Endothelial cell (in vitro differentiated cells): ENCODE results near the gene LSAMP. TPM values are rescaled to one million over a fixed set of nuclear protein-coding genes. Genes with fewer than 3 reads are reported as not detected.

ENCODE experiments used
- DNase-seq: peaks from one replicate; pipeline ENCODE4 v3.0.0; 2021; ENCODE audit warnings: low spot score
- H3K27ac Mint-ChIP-seq: one replicate; pipeline ENCODE4 v1.8.0; 2021; ENCODE audit warnings: mixed read lengths, inconsistent platforms; ENCODE audit not compliant: unreplicated experiment
- H3K27me3 Mint-ChIP-seq: one replicate; pipeline ENCODE4 v1.8.0; 2021; ENCODE audit warnings: mild to moderate bottlenecking, moderate library complexity, mixed read lengths, inconsistent platforms; ENCODE audit not compliant: unreplicated experiment
- H3K36me3 Mint-ChIP-seq: one replicate; pipeline ENCODE4 v1.8.0; 2021; ENCODE audit warnings: mild to moderate bottlenecking, low read depth, mixed read lengths, inconsistent platforms; ENCODE audit not compliant: unreplicated experiment
- H3K4me1 Mint-ChIP-seq: one replicate; pipeline ENCODE4 v1.8.0; 2021; ENCODE audit warnings: mild to moderate bottlenecking, mixed read lengths, inconsistent platforms; ENCODE audit not compliant: unreplicated experiment
- H3K4me3 Mint-ChIP-seq: one replicate; pipeline ENCODE4 v1.8.0; 2021; ENCODE audit warnings: mild to moderate bottlenecking, mixed read lengths, inconsistent platforms; ENCODE audit not compliant: unreplicated experiment
- H3K9me3 Mint-ChIP-seq: one replicate; pipeline ENCODE4 v1.8.0; 2021; ENCODE audit warnings: mixed read lengths, inconsistent platforms; ENCODE audit not compliant: unreplicated experiment
- CTCF ChIP-seq: fragments of 200-600 bp; sonication (generic); IDR thresholded peaks from one replicate; pipeline ENCODE4 v1.5.0; 2021; ENCODE audit warnings: antibody characterized with exemption; ENCODE audit not compliant: unreplicated experiment
- total RNA-seq: library from RNA; stranded (reverse); fragmentation: NEBNext Ultra II Directional; extraction: Animal tissue kit (Norgen Biotek cat#: 25700); gene quantifications from one replicate; pipeline ENCODE4 v1.2.1, GENCODE V29; 2021; ENCODE audit not compliant: unreplicated experiment

LSAMP gene
- total RNA-seq, 1 donor from 2014 or later, result 6.1 TPM

- Mint-ChIP-seq H3K4me1 (no peaks in the 10 kb centered on the region), H3K36me3 (no peaks in the 10 kb centered on the region), H3K9me3 (no peaks in the 10 kb centered on the region), H3K4me3 (no peak overlapping the region), H3K27me3 (no peaks in the 10 kb centered on the region), H3K27ac (no peak overlapping the region)
- DNase-seq, result no peak
- TF ChIP-seq CTCF, result no peak
Observed at GRCh38 chr3:116306149-116306548, 139.1 kb downstream of the LSAMP start.

- Mint-ChIP-seq H3K4me3 (no peak overlapping the region), H3K4me1 (no peaks in the 10 kb centered on the region), H3K27me3 (no peaks in the 10 kb centered on the region), H3K9me3 (no peaks in the 10 kb centered on the region), H3K27ac (no peak overlapping the region), H3K36me3 (no peaks in the 10 kb centered on the region)
- no peak for DNase-seq
- TF ChIP-seq CTCF, result no peak
Observed at GRCh38 chr3:116302087-116302747, 143.1 kb downstream of the LSAMP start.

GRCh38 chr3:116301422-116301821 lies 143.9 kb downstream of the LSAMP start:
- Mint-ChIP-seq H3K9me3 (no peaks in the 10 kb centered on the region), H3K4me3 (no peak overlapping the region), H3K36me3 (no peaks in the 10 kb centered on the region), H3K27me3 (no peaks in the 10 kb centered on the region), H3K27ac (no peak overlapping the region), H3K4me1 (no peaks in the 10 kb centered on the region)
- no peak for DNase-seq
- TF ChIP-seq CTCF, result no peak

- Mint-ChIP-seq H3K4me3 (no peak overlapping the region), H3K4me1 (no peaks in the 10 kb centered on the region), H3K27me3 (no peaks in the 10 kb centered on the region), H3K36me3 (no peaks in the 10 kb centered on the region), H3K27ac (no peak overlapping the region), H3K9me3 (no peaks in the 10 kb centered on the region)
- no peak for TF ChIP-seq CTCF
- no peak for DNase-seq
Observed at GRCh38 chr3:116300226-116300625, 145.1 kb downstream of the LSAMP start.

GRCh38 chr3:116299646-116300081 lies 145.6 kb downstream of the LSAMP start:
- Mint-ChIP-seq H3K27me3 (no peaks in the 10 kb centered on the region), H3K4me1 (no peaks in the 10 kb centered on the region), H3K9me3 (no peaks in the 10 kb centered on the region), H3K4me3 (no peak overlapping the region), H3K27ac (no peak overlapping the region), H3K36me3 (no peaks in the 10 kb centered on the region)
- no peak for DNase-seq
- TF ChIP-seq CTCF, result no peak
